ENCODE data around the gene ABCA5. TPM values are rescaled to one million over a fixed set of nuclear protein-coding genes. Genes with fewer than 3 reads are reported as not detected.

Gene ABCA5
- total RNA-seq, 4 donors from 2014 or later, result 48.9 to 211 (median 62.9) TPM

DNA sequence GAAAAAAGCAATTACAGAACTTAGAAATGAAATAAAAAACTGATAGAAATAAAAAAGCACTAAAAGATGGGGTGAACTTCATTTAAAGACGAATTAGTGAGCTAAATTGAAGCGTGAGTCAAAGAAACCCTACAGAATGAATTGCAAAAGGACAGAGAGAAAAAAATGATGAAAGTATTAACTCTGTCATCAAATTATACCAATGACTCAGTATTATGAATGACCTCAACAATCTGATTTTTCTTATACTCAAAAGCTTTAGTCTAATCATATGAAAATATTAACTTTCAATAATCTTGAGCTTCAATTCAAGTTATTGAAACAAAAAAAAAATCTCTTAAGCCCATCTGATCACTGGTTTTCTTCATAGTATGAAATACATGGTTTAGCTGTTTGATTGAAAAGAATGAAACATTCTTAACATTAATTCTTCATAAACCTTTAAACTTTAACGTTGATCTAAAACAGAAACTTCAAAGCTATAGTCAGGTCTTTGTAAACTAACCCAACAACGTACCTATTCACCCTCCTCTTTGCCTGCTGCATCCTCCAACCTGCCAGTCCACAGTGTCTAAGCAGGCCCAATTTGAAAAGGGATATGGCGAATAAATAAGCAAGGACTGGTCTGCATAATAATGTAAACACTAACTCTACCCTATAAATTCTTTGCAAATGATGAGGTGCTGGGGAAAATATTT is 6.6 kb downstream of the ABCA5 start:
- DNase-seq (ENCODE audit: low spot score in 2 of 2), result no peak
- no peak for TF ChIP-seq EP300 (IDR thresholded peaks at IDR 0.05)
- TF ChIP-seq POLR2AphosphoS5 (IDR thresholded peaks at IDR 0.05), result no peak
- no peak for TF ChIP-seq POLR2A (IDR thresholded peaks at IDR 0.05)
- TF ChIP-seq, protein P1, sequence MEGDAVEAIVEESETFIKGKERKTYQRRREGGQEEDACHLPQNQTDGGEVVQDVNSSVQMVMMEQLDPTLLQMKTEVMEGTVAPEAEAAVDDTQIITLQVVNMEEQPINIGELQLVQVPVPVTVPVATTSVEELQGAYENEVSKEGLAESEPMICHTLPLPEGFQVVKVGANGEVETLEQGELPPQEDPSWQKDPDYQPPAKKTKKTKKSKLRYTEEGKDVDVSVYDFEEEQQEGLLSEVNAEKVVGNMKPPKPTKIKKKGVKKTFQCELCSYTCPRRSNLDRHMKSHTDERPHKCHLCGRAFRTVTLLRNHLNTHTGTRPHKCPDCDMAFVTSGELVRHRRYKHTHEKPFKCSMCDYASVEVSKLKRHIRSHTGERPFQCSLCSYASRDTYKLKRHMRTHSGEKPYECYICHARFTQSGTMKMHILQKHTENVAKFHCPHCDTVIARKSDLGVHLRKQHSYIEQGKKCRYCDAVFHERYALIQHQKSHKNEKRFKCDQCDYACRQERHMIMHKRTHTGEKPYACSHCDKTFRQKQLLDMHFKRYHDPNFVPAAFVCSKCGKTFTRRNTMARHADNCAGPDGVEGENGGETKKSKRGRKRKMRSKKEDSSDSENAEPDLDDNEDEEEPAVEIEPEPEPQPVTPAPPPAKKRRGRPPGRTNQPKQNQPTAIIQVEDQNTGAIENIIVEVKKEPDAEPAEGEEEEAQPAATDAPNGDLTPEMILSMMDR (IDR thresholded peaks at IDR 0.05), result no peak
- Histone ChIP-seq H3K4me1 (peaks cover 11% of the 10 kb centered on the region), H3K9me3 (no peaks in the 10 kb centered on the region), H3K27ac (no peak overlapping the region), H3K27me3 (no peaks in the 10 kb centered on the region), H3K4me3 (no peak overlapping the region), H3K36me3 (no peaks in the 10 kb centered on the region)
- WGBS, result 55% methylated on average over 5 of the region's 5 CpGs

DNA sequence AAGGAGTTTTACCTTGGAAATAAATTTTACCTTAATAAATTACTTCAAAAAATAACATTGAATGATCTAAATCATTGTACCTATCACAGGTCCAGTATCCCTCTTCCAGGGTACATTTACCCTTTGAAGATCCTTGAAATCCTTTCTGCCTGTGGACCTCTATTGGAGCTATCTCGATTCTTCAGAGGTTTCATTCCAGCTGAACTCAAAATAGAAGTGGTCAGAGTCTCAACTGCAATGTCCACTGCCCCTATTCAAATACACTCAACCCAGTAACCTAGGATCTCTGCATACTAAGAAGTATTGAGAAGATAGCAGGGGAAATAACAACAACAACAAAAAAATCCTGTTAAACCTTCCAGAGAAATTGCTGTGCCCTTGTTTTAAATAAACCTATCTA is 9.3 kb downstream of the ABCA5 start:
- Histone ChIP-seq H3K9me3 (no peaks in the 10 kb centered on the region), H3K36me3 (no peaks in the 10 kb centered on the region), H3K27me3 (no peaks in the 10 kb centered on the region), H3K4me1 (peaks cover 12% of the 10 kb centered on the region), H3K27ac (no peak overlapping the region), H3K4me3 (no peak overlapping the region)
- WGBS, result 100% methylated on average over 1 of the region's 1 CpG
- DNase-seq (ENCODE audit: low spot score in 2 of 2), result no peak
- TF ChIP-seq EP300 (IDR thresholded peaks at IDR 0.05) (no peak), POLR2A (IDR thresholded peaks at IDR 0.05) (no peak), POLR2AphosphoS5 (IDR thresholded peaks at IDR 0.05) (no peak)
- TF ChIP-seq, protein P1 (IDR thresholded peaks at IDR 0.05), result no peak

DNA sequence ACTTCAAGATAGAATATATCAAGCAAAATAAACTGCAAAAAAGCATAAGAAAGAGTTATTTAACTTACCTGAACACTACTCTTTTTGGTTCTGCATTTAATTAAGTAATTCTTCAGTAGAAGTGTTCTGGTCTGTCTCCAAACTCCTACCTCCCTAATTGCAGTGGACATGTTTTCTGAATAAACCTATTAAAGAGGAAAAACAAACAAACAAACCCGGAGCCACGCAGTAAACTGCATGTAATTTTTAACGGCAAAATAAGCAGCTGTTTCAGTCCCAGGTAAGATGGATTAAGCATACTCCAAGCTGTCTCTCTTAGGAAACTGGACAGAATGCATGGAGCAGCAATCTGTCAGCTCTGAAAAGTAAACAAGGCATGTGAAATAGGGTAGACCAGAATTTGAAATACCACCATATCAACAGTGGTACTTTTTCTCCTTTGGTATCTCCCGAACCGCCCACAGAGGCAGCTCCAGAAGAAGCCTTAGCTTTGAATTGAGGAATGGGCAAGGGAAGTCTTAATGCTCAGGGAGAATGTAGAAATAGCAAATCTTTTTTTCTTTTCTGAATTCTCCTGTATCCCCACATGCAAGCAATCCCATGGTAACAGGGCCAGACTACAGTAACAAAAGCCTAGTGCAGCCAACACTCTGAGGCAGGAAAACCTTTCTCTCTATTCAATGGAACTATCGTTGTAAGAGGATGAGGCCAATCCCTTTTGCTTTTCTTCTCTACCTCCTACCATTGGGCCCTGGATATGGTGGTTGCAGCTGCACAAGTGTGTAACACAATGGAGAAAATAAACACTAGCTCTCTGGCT is 12.5 kb downstream of the ABCA5 start:
- H3K4me3 ChIP-seq, result no peak overlapping the region
- no peak for TF ChIP-seq EP300 (IDR thresholded peaks at IDR 0.05)
- no peak for TF ChIP-seq POLR2AphosphoS5 (IDR thresholded peaks at IDR 0.05)
- H3K4me1 ChIP-seq, result peaks cover 12% of the 10 kb centered on the region
- peaks cover 14% of the 10 kb centered on the region for H3K36me3 ChIP-seq
- no peaks in the 10 kb centered on the region for H3K9me3 ChIP-seq
- DNase-seq (ENCODE audit: low spot score in 2 of 2), result no peak
- no peak overlapping the region for H3K27ac ChIP-seq
- H3K27me3 ChIP-seq, result no peaks in the 10 kb centered on the region
- WGBS, result 64% methylated on average over 6 of the region's 6 CpGs

DNA sequence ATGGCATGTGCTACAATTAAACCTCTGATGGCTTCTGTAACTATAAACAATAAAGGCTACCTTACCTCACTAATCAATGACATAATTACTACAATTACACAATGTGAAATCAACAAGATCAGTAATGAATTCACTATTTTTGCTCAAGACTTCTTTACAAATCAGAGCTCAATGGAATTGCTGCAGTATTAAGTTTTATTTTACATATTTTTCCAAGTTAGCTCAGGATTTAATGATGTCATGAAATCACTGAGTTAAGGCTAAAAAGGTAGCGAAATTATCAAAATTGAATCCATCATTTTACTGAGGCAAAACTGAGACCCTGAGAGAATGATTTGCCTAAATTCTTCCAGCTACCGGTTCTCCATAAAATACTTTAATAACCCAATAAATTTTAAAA is 21.8 kb downstream of the ABCA5 start:
- 94% methylated on average over 2 of the region's 2 CpGs for WGBS

DNA sequence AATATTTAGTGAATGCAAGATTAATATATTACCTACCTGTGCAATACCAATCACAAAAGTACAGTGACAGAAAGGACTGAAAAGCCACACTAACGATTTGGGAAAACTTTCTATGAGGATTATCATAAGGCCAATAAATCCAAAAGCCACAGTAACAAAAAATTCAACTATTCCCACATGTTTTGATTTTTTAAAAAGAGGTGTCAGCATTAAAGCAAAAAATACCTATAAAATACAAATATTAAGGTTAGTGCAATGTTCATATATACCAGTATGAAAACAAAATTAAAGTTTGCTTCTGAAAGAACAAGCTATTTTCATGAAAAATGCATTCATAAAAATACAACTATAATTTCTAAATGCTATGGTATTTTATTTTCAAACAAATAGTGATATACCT is 24.3 kb downstream of the ABCA5 start:
- peaks cover 21% of the 10 kb centered on the region for H3K36me3 ChIP-seq
- 93% methylated on average over 1 of the region's 1 CpG for WGBS
- no peak for DNase-seq (ENCODE audit: low spot score in 2 of 2)

More for the DNA sequence above, 21.8 kb downstream of the ABCA5 start:
- TF ChIP-seq EP300 (IDR thresholded peaks at IDR 0.05) (no peak), POLR2AphosphoS5 (IDR thresholded peaks at IDR 0.05) (no peak), POLR2A (IDR thresholded peaks at IDR 0.05) (no peak)
- TF ChIP-seq, protein P1 (IDR thresholded peaks at IDR 0.05), result no peak
- peaks cover 27% of the 10 kb centered on the region for H3K36me3 ChIP-seq
- no peaks in the 10 kb centered on the region for H3K9me3 ChIP-seq
- no peak overlapping the region for H3K4me3 ChIP-seq
- DNase-seq (ENCODE audit: low spot score in 2 of 2), result no peak
- no peaks in the 10 kb centered on the region for H3K4me1 ChIP-seq
- H3K27me3 ChIP-seq, result no peaks in the 10 kb centered on the region
- no peak overlapping the region for H3K27ac ChIP-seq

More for the DNA sequence above, 24.3 kb downstream of the ABCA5 start:
- Histone ChIP-seq H3K9me3 (no peaks in the 10 kb centered on the region), H3K27ac (no peak overlapping the region), H3K4me3 (no peak overlapping the region), H3K27me3 (no peaks in the 10 kb centered on the region), H3K4me1 (no peaks in the 10 kb centered on the region)
- TF ChIP-seq POLR2AphosphoS5 (IDR thresholded peaks at IDR 0.05), result no peak
- TF ChIP-seq, protein P1 (IDR thresholded peaks at IDR 0.05), result no peak
- no peak for TF ChIP-seq EP300 (IDR thresholded peaks at IDR 0.05)
- TF ChIP-seq POLR2A (IDR thresholded peaks at IDR 0.05), result no peak

Data from suprapubic skin (tissue), 4 donors.